Caki2 (cell line): Measurements from ENCODE around the gene ORMDL1. TPM values are rescaled to one million over a fixed set of nuclear protein-coding genes. Genes with fewer than 3 reads are reported as not detected.
"Not testable (repeated sequence)": the region's sequence is repeated elsewhere in the genome, so short reads cannot be mapped to it uniquely, and the experiment has no call there.

Experiments used
- DNase-seq: peaks from one replicate; pipeline ENCODE4 v3.0.0-alpha.2; 2015; ENCODE audit warnings: low read depth
- in situ Hi-C: cut with HindIII; loops from 2 replicates; pipeline ENCODE4 v1.10.0; 2016; ENCODE audit warnings: low sequenced_read_pairs, low pct_unique_long_range_greater_than_20kb, mixed read lengths
- total RNA-seq: library from RNA; depleted of rRNA; stranded (reverse); fragments of >200 nt; shearing (Covaris generic); gene quantifications from 2 replicates; pipeline ENCODE4 v1.2.3, GENCODE V29; 2014; ENCODE audit warnings: low replicate concordance

The ORMDL1 gene
- total RNA-seq, 1 experiment from 2014 or later: 39.8 TPM

- DNase-seq: no peak
- in situ Hi-C loops: no loop called here
Observed at GRCh38 chr2:189791338-189792042, 7.4 kb upstream of the ORMDL1 start.

GRCh38 chr2:189783451-189783926 is 650 bp downstream of the ORMDL1 start:
- no peak for DNase-seq
- in situ Hi-C loops: no loop called here

- in situ Hi-C loops: no loop called here
- DNase-seq: no peak
Observed at GRCh38 chr2:189782221-189782671, 1.9 kb downstream of the ORMDL1 start.

GRCh38 chr2:189772212-189772611 is 11.9 kb downstream of the ORMDL1 start:
- in situ Hi-C loops: no loop called here

GRCh38 chr2:189770590-189771322 is 13.4 kb downstream of the ORMDL1 start:
- in situ Hi-C loops: no loop called here
- DNase-seq: no peak

More at GRCh38 chr2:189772212-189772611, 11.9 kb downstream of the ORMDL1 start:
- DNase-seq: no peak

- in situ Hi-C loops: no loop called here
- peak; percentile 8 for DNase-seq
Observed at GRCh38 chr2:189763908-189764661, 20.1 kb downstream of the ORMDL1 start.

GRCh38 chr2:189762551-189763298 is 21.4 kb downstream of the ORMDL1 start, which contains the start of gene OSGEPL1:
Gene OSGEPL1 (minus strand): TSS chr2:189762792. CDS start chr2:189761640, 1,152 bp downstream.
- in situ Hi-C loops: no loop called here
- peak; percentile 93 for DNase-seq

- in situ Hi-C loops: no loop called here
- DNase-seq: no peak
Observed at GRCh38 chr2:189762229-189762550, 21.9 kb downstream of the ORMDL1 start.

- DNase-seq, in situ Hi-C loops: not testable (repeated sequence)
Observed at GRCh38 chr2:189760154-189760553, 24.0 kb downstream of the ORMDL1 start.

- in situ Hi-C loops: no loop called here
- DNase-seq: no peak
Observed at GRCh38 chr2:189756311-189756952, 27.7 kb downstream of the ORMDL1 start.

GRCh38 chr2:189751080-189751658 is 33.0 kb downstream of the ORMDL1 start:
- peak; percentile 8 for DNase-seq
- in situ Hi-C loops: no loop called here

- no peak for DNase-seq
- in situ Hi-C loops: no loop called here
Observed at GRCh38 chr2:189729430-189729829, 54.7 kb downstream of the ORMDL1 start.

GRCh38 chr2:189726849-189727248 is 57.3 kb downstream of the ORMDL1 start:
- no peak for DNase-seq
- in situ Hi-C loops: no loop called here

GRCh38 chr2:189726271-189726670 is 57.9 kb downstream of the ORMDL1 start:
- DNase-seq: peak; percentile 12
- in situ Hi-C loops: no loop called here

- in situ Hi-C loops: no loop called here
- DNase-seq: no peak
Observed at GRCh38 chr2:189723192-189723591, 60.9 kb downstream of the ORMDL1 start.
